HK-2 (cell line): Measurements from ENCODE around the gene SRGN.

Experiments
- DNase-seq: peaks from one replicate; pipeline ENCODE4 v3.0.0-alpha.2; 2018; ENCODE audit not compliant: unreplicated experiment

The SRGN gene

DNA sequence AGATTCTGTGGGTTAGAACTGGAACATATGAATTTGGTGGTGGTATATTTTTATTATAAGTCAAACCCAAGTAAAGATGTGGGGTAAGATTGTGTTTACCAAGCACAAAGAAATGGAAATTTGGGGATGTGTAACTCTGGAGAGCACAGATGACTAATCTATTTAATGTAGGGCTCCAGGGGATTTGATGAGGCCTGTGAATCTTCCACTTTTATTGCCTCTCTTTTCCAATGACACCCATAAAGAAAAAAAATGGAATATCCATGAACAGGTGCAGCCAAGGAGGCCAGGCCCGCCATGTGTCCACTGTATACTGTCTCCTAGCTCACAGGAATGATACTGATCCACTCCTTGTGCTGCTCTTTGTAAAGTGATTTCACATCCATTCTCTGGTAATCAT lies 2.8 kb downstream of the SRGN start:
- DNase-seq: no peak

DNA sequence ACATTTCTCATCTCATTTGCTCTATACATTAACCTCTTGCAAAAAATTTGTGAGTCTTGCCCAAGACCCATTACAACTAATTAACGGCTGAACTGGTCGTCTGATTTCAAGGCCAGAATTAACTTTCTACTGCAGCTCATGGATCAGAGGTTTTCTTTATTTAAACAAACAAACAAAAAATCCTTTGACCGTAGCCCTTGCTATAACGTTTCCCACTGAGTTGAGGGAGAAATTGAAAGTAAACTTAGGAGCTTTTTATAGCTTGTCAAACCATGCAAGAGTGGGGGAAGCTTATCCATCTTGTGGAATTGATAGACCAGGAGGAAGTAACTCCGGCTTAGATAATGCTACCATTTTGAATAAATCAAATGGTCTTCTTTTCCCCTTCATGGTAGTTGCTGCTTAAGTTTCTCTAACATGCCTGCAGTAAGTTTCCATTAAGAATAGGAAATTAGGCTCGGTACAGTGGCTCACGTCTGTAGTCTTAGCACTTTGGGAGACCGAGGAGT lies 3.3 kb downstream of the SRGN start:
- no peak for DNase-seq

DNA sequence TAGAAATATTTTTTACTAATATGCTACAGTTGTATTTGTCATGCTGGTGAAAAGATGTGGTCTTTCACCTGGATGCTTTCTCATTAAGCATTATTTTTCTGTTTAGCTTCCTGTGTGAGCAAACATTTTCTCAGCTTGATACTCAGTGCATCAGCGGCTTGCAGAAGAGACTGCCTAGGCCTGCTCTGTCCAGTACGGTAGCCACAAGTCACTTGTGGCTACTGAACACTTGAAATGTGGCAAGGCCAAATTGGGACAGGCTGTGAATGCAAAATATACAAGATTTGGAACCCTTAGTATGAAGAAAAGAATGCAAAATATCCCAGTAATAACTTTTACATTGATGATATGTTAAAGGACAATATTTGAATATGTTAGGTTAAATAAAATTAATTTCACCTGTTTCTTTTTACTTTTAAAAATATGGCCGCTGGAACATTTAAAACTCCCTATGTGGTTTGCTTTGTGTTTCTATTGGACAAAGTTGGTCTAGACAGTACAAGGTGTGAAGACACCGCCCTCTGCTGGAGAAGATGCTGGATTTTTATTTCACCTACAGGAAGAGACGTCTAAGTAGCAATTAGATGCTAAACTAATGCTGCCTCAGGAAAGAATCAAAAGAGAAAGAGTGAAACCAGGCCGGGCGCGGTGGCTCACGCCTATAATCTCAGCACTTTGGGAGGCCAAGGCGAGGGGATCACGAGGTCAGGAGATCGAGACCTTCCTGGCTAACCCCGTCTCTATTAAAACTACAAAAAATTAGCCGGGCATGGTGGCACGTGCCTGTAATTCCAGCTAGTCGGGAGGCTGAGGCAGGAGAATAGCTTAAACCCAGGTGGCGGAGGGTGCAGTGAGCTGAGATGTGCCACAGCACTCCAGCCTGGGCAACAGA lies 5.3 kb downstream of the SRGN start:
- DNase-seq: peak; percentile 81

- DNase-seq: peak; percentile 36
Observed at GRCh38 chr10:69093933-69094332, 6.0 kb downstream of the SRGN start.

- DNase-seq: no peak
Observed at GRCh38 chr10:69096045-69096444, 8.1 kb downstream of the SRGN start.

GRCh38 chr10:69097729-69098128 lies 9.8 kb downstream of the SRGN start:
- DNase-seq: no peak

- DNase-seq: peak; percentile 21
Observed at GRCh38 chr10:69100136-69100872, 12.4 kb downstream of the SRGN start.

- DNase-seq: peak; percentile 50
Observed at GRCh38 chr10:69101451-69102095, 13.7 kb downstream of the SRGN start.

DNA sequence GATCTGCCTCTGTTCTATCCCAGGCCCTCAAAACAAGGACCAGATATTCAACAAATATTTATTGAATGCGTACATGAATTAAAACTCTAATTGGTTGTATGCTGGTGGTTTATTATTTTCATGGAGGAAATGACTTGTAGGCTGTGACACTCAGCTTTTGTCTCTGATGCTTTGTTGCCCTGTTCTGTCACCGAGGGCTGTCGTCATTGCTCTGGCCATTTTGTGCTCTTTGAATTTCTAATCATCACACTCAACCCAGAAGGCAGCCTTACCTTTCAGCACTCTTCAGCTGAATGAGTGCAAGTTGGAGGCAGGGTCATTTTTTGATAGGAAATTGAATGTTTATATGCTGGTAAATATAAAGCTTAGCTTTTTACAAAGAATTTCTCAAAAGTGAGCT lies 14.5 kb downstream of the SRGN start:
- no peak for DNase-seq

DNA sequence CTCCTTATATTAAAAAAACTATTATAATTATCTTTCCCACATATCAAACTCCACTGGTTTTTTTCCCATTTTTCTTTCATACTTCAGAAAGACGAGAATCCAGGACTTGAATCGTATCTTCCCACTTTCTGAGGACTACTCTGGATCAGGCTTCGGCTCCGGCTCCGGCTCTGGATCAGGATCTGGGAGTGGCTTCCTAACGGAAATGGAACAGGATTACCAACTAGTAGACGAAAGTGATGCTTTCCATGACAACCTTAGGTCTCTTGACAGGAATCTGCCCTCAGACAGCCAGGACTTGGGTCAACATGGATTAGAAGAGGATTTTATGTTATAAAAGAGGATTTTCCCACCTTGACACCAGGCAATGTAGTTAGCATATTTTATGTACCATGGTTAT lies 15.9 kb downstream of the SRGN start:
- DNase-seq: no peak

DNA sequence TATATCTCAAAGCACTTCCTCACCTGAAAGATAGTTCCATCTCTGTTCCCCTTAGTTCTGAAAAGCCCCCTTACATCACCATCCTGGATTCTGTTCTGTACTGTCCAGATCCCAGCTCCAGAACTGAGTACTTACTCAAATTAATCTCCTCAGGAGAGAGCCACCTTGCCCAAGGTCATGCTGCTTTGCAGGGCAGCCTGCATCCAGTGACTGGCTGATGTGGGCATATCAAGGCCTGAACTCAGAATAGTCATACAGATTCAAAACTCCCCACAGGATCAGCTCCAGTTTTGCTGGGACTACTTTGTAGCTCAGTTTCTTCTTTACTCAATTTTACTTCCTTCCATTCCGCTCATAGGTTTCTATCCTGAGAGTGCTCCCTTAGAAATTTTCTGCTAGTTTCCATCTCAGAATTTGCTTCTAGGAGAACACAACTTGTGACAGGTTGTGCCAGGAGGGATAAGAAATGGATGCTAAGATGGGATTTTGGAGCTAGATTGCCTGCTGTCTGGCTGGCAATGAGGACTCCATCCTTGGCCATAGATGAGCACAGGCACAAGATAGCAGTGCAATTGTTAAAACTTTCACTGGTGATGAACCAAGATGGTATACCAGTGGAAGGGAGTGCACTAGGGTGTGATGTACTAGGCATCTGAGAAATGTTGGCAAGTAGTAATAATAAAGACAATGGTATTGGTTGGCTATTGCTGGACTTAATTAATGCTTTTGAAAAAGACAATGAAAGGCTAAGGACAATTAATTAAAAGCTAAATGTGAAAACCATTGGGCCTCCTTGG lies 17.3 kb downstream of the SRGN start:
- DNase-seq: no peak

DNA sequence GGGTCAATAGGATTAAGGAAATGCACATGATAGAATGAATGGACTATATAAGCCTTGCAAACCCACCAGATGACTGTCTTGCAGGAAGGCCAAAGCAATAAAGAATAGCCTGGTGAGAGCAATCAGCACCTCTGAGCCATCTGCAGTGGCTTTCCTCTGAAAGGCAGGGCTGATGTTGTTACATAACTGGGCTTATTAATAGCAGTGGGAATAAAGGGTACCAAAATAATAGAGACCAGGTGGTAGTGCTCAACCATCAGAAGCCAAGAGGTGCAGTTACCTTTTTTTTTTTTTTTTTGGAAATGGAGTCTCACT lies 19.2 kb downstream of the SRGN start:
- no peak for DNase-seq

GRCh38 chr10:69107699-69108098 lies 19.8 kb downstream of the SRGN start:
- no peak for DNase-seq

GRCh38 chr10:69119896-69120295 lies 32.0 kb downstream of the SRGN start:
- no peak for DNase-seq

- no peak for DNase-seq
Observed at GRCh38 chr10:69123306-69123746, 35.4 kb downstream of the SRGN start.

DNA sequence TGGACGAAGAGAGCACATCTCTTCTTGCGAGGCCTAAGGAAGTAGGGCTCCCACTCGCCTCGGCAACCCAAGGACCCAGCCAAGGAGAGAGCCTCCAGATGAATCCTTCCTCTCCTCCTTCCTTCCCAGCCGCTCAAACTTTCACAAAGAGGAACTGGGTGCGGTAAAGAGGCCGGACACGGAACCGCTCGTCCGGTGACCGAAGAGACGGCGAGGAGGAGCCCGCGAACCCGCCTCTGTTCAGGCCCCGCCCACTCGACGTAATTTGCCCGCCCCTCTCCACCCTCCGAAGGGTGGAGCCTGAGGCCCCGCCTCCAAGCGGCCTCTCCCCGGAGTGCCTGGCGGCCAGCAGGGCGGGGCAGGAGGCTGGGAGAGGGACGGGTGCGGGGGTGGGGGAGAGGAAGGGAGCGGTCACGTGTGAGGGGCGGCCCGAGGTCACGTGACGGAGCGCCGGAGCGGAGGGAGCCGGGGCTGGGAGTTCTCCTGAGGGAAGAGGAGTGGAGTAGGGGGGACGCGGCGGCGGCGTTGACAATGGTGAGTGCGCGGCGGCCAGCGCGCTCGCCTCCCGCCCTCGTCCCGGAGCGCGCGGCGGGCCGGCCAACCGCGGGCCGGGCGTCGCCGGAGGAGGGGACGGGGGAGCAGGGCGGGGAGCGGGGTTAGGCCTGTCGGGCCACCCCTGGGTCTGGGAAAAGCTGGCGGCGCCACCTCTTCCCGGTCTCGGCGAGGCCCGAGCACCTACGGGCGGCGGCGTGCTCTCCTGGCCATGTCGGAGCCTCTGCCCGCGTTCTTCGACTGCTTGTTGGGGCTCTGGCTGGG lies 36.1 kb downstream of the SRGN start, which contains the start of gene VPS26A:
Gene VPS26A, plus strand, starts transcription at position 432 of the 816 bp plus-strand sequence. Its CDS starts 100 bp downstream, at position 532.
- peak; percentile 100 for DNase-seq

- peak; percentile 77 for DNase-seq
Observed at GRCh38 chr10:69124563-69125268, 36.8 kb downstream of the SRGN start.

DNA sequence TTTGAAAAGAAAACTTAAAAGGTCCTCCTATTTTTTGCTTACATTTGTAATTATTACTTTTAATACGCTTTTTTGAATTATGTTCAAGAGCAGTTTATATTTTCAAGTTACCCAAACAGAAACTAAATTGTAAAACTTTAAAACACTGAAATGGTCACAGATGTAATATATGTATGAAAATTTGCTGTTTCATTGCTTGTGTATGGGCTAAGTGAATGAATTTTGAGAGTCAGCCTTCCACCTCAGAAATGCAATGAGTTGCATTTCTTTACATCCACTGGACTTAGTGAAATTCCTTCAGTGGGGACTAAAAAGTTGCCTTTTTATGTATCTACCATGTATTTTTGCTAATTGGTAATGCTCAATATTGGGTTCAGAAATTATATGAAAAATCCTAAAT lies 37.7 kb downstream of the SRGN start:
- no peak for DNase-seq

- no peak for DNase-seq
Observed at GRCh38 chr10:69130251-69130650, 42.3 kb downstream of the SRGN start.

DNA sequence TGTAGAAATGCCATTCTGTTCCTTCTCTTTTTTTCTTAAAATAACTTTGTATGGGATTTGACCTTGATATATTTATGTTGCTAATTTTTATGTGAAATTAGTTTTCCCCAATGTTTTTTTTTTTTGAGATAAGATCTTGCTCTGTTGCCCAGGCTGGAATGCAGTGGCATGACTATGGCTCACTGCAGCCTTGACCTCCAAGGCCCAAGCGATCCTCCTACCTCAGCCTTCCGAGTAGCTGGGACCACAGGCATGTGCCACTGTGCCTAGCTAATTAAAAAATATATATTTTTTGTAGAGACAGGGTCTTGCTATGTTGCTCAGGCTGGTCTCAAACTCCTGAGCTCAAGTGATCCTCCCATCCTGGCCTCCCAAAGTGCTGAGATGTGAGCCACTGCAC lies 52.1 kb downstream of the SRGN start:
- no peak for DNase-seq
